ENCODE measurements around the gene XIST. TPM values are rescaled to one million over a fixed set of nuclear protein-coding genes. Genes with fewer than 3 reads are reported as not detected.

Gene XIST
- total RNA-seq, 1 donor from 2014 or later: 0.03 TPM

DNA sequence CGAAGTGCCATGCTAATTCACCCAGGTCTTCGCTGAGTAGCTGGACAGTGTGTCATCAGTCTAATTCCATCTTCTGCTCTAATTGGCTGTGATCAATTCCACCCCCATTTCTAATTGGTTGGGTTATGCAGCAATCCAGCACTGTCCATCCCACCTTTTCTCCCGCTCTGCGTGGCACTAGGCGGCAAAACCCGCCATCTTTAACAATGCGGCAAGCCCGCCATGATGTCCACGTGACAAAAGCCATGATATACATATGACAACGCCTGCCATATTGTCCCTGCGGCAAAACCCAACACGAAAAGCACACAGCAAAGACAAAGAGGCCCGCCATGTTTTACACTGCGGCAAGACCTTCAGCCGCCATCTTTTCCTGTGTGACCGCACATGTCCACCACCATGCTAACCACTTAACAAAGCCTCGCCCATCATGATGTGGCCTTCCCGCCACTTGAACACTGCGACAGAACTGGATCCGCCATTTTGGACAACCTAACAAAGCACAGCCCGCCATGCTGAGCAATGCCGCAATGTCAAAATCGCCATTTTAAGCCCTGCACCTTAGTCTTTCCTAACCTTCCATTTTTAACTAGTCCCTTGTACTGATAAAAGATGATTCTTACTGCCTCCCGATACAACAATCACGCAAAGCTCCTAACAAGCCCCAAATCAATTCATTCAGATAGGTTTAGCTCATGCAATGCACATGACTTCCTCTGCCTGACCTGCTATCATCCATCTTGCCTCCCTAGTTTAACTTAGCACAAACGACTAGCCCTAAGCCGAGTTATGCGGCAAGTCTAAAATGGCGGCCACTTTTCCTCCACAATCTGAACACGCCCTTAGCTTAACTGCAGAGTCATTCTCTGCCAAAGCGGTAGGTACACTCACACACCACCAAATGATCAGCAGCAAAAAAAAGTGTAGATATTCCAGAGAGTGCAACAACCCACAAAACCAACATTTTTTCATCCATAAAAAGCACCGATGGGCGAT, 1.2 kb downstream of the XIST start:
- Histone ChIP-seq H3K27me3 (ENCODE audit: low read depth) (no peaks in the 10 kb centered on the region), H3K9me3 (no peaks in the 10 kb centered on the region), H3K27ac (no peak overlapping the region), H3K36me3 (no peaks in the 10 kb centered on the region), H3K4me3 (no peak overlapping the region), H3K4me1 (no peaks in the 10 kb centered on the region)
- ATAC-seq: peak in 1 of 2 donors; percentile 91
- TF ChIP-seq, protein P1, sequence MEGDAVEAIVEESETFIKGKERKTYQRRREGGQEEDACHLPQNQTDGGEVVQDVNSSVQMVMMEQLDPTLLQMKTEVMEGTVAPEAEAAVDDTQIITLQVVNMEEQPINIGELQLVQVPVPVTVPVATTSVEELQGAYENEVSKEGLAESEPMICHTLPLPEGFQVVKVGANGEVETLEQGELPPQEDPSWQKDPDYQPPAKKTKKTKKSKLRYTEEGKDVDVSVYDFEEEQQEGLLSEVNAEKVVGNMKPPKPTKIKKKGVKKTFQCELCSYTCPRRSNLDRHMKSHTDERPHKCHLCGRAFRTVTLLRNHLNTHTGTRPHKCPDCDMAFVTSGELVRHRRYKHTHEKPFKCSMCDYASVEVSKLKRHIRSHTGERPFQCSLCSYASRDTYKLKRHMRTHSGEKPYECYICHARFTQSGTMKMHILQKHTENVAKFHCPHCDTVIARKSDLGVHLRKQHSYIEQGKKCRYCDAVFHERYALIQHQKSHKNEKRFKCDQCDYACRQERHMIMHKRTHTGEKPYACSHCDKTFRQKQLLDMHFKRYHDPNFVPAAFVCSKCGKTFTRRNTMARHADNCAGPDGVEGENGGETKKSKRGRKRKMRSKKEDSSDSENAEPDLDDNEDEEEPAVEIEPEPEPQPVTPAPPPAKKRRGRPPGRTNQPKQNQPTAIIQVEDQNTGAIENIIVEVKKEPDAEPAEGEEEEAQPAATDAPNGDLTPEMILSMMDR (IDR thresholded peaks at IDR 0.05): no peak
- intact Hi-C loops (cut with DNase I): no loop called here
- no peak for DNase-seq

DNA sequence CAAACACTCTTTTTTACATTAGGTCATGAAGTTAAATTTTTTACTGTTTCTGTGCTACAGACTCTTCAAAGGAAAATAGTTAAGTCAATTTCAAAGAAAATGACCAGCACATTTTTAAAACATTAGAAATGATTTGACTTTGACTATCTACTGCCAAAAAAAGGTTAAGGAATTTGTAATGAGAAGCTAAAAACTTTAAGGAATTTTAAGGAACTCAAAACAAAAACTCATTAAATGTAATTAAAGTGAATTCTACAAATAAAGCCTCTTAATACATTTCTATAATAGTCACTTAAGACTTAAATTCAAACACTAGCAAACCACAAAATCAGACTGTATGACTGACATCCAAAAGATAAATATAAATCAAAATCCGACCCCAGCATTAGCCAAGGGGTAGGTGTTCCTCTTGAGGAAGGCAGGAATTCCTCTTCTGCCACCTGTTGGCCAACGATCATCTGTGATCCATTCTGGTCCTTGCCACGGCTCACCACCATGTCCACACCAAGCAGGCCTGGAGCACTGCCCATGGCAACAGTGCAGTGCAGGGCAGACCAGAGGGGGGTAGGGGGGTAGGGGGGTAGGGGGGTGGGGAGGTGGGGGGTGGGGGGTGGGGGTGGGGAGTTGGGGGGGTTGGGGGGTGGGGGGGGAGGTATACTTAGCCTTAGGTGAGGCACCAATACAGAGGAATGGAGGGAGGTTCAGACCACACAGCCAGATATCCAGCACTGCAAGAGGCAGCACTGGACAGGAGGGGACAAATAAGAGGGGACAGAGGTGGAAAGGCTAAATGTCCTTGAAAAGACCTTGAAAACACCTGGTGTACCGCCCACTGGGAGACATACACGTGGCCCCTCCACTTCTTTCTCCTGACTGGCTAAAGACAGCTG, 2.1 kb downstream of the XIST start:
- Histone ChIP-seq H3K4me1 (no peaks in the 10 kb centered on the region), H3K27ac (no peak overlapping the region), H3K36me3 (no peaks in the 10 kb centered on the region), H3K9me3 (no peaks in the 10 kb centered on the region), H3K27me3 (ENCODE audit: low read depth) (no peaks in the 10 kb centered on the region), H3K4me3 (no peak overlapping the region)
- TF ChIP-seq, protein P1 (IDR thresholded peaks at IDR 0.05): no peak
- ATAC-seq: no peak
- intact Hi-C loops (cut with DNase I): no loop called here
- no peak for DNase-seq

DNA sequence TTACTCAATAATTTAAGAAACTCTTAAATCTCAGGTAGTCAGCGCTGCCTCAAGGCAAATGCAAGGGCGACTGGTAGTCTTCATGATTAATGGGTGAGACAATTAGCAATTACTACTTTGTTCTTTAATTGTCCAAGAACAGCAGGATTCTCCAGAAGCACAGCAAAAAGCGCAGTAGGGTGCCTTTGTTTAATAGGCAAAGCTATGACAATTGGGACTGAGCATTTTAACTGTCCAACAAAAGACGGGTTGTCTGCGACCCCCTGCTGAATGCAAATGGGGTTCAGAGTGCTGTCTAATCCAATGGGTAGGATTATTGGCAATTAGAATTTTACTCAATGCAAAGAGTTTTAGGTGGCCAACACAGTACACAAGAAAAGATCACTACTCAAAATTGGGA, 3.4 kb downstream of the XIST start:
- H3K36me3 ChIP-seq: no peaks in the 10 kb centered on the region
- H3K9me3 ChIP-seq: no peaks in the 10 kb centered on the region
- ATAC-seq (no peak), DNase-seq (no peak)
- intact Hi-C loops (cut with DNase I): no loop called here
- no peak overlapping the region for H3K27ac ChIP-seq
- no peaks in the 10 kb centered on the region for H3K27me3 ChIP-seq (ENCODE audit: low read depth)
- TF ChIP-seq, protein P1 (IDR thresholded peaks at IDR 0.05): no peak
- no peak overlapping the region for H3K4me3 ChIP-seq
- H3K4me1 ChIP-seq: no peaks in the 10 kb centered on the region

DNA sequence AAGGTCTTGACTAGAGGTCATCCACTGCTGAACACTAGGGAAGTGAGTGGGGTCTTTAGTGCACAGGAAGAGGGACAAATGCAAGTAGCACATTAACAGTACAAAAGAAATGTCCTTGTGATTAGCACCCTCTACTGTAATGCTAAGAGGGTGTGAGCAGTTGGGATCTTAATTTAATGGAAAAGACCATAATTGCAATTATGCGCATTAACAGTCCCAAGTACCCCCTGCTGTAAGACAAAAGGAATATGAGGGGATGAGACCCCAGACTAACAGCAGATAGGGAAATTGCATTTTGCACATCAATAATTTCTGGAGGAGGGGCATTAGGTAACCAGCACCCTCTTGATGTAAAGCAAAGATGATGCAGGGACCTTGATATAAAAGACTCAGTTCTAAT, 4.5 kb downstream of the XIST start:
- no peak overlapping the region for H3K4me3 ChIP-seq

DNA sequence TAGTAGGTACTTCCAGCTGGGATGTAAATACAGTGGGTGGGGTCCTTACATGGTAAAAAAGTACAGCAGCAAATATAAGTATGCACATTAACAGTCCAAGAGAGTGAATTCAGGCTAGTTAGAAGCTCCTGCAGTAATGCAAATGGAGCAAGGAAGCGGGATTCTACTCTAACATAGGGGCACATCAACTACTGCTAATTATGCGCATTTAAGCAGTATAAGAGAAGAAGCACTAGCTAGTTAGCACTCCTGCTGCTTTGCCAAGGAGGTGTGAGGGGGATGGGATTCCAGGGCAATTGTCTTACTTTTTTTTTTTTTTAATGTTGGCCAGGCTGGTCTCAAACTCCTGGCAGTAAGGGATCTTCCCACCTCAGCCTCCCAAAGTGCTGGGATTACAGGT, 5.4 kb downstream of the XIST start:
- no peak overlapping the region for H3K4me3 ChIP-seq
- no peaks in the 10 kb centered on the region for H3K4me1 ChIP-seq
- no peaks in the 10 kb centered on the region for H3K36me3 ChIP-seq
- no peak for ATAC-seq
- no peak for DNase-seq
- H3K9me3 ChIP-seq: no peaks in the 10 kb centered on the region
- no peaks in the 10 kb centered on the region for H3K27me3 ChIP-seq (ENCODE audit: low read depth)
- H3K27ac ChIP-seq: no peak overlapping the region
- intact Hi-C loops (cut with DNase I): no loop called here
- TF ChIP-seq, protein P1 (IDR thresholded peaks at IDR 0.05): no peak

More for the DNA sequence above, 4.5 kb downstream of the XIST start:
- Histone ChIP-seq H3K27me3 (ENCODE audit: low read depth) (no peaks in the 10 kb centered on the region), H3K27ac (no peak overlapping the region), H3K9me3 (no peaks in the 10 kb centered on the region), H3K36me3 (no peaks in the 10 kb centered on the region), H3K4me1 (no peaks in the 10 kb centered on the region)
- ATAC-seq: no peak
- TF ChIP-seq, protein P1 (IDR thresholded peaks at IDR 0.05): no peak
- intact Hi-C loops (cut with DNase I): no loop called here
- no peak for DNase-seq
